Upper lobe of right lung (tissue), 1 donor: ENCODE results near the gene CDS1. TPM values are rescaled to one million over a fixed set of nuclear protein-coding genes. Genes with fewer than 3 reads are reported as not detected.

ENCODE experiments used
- ATAC-seq: fragments of 200-7000 bp; cut with Tn5 transposase; one replicate; pipeline ENCODE4 v1.9.1; 2020; ENCODE audit warnings: mild to moderate bottlenecking, moderate library complexity
- DNase-seq: peaks from one replicate; pipeline ENCODE4 v3.0.0-alpha.2; 2020
- H3K27ac ChIP-seq: fragments of 200-600 bp; one replicate; pipeline ENCODE4 v1.8.0; 2022
- H3K27me3 ChIP-seq: fragments of 200-600 bp; one replicate; pipeline ENCODE4 v1.8.0; 2022; ENCODE audit warnings: mild to moderate bottlenecking
- H3K36me3 ChIP-seq: fragments of 200-600 bp; one replicate; pipeline ENCODE4 v1.8.0; 2022
- H3K4me1 ChIP-seq: fragments of 200-600 bp; one replicate; pipeline ENCODE4 v1.8.0; 2022
- H3K4me3 ChIP-seq: fragments of 200-600 bp; one replicate; pipeline ENCODE4 v1.8.0; 2022; ENCODE audit warnings: mild to moderate bottlenecking
- H3K9me3 ChIP-seq: fragments of 200-600 bp; one replicate; pipeline ENCODE4 v1.8.0; 2022
- intact Hi-C: fragments of 100-400 bp; cut with DNase I; formaldehyde crosslinking; loops from one replicate; pipeline ENCODE4 v1.11.0; 2022
- total RNA-seq: library from RNA; stranded (reverse); fragmentation: NEBNext Ultra II Directional; extraction: Animal tissue kit (Norgen Biotek cat#: 25700); gene quantifications from one replicate; pipeline ENCODE4 v1.2.1, GENCODE V29; 2021
- TF ChIP-seq, protein P1 (sequence below): fragments of 200-600 bp; IDR thresholded peaks from one replicate; pipeline ENCODE4 v1.8.0; 2022; ENCODE audit warnings: antibody characterized with exemption
- donor health status: DM: no; HTN: yes; CAD: no; lungs with severe emphysema.

CDS1 gene
- total RNA-seq, 1 donor from 2014 or later: 25.1 TPM

DNA sequence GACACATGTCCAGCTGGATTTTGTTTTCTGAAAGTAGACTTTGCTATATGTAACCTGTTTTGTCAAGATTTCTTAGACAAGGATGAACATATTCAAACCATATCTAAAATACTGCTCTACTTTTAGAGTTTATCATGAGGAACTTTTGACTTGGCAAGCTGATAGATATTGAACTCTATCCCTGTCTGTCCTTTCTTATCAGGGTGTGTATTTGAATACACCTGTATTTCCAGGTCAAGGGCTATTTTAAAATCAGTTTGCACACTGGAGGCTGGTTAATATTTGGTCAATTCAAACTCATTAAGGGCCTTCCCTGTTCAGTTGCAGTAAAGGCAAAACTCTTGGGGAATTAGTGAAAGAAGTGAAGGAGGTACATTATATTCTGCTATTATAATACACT lies 2.3 kb downstream of the CDS1 start:
- peaks cover 4% of the 10 kb centered on the region for H3K4me1 ChIP-seq
- no peak for DNase-seq
- no peak overlapping the region for H3K27ac ChIP-seq
- TF ChIP-seq, protein P1, sequence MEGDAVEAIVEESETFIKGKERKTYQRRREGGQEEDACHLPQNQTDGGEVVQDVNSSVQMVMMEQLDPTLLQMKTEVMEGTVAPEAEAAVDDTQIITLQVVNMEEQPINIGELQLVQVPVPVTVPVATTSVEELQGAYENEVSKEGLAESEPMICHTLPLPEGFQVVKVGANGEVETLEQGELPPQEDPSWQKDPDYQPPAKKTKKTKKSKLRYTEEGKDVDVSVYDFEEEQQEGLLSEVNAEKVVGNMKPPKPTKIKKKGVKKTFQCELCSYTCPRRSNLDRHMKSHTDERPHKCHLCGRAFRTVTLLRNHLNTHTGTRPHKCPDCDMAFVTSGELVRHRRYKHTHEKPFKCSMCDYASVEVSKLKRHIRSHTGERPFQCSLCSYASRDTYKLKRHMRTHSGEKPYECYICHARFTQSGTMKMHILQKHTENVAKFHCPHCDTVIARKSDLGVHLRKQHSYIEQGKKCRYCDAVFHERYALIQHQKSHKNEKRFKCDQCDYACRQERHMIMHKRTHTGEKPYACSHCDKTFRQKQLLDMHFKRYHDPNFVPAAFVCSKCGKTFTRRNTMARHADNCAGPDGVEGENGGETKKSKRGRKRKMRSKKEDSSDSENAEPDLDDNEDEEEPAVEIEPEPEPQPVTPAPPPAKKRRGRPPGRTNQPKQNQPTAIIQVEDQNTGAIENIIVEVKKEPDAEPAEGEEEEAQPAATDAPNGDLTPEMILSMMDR: no peak
- peak overlapping the region; percentile 61 for H3K4me3 ChIP-seq
- no peak for ATAC-seq
- no peaks in the 10 kb centered on the region for H3K9me3 ChIP-seq
- no peaks in the 10 kb centered on the region for H3K36me3 ChIP-seq
- intact Hi-C loops: no loop called here
- H3K27me3 ChIP-seq: no peaks in the 10 kb centered on the region

DNA sequence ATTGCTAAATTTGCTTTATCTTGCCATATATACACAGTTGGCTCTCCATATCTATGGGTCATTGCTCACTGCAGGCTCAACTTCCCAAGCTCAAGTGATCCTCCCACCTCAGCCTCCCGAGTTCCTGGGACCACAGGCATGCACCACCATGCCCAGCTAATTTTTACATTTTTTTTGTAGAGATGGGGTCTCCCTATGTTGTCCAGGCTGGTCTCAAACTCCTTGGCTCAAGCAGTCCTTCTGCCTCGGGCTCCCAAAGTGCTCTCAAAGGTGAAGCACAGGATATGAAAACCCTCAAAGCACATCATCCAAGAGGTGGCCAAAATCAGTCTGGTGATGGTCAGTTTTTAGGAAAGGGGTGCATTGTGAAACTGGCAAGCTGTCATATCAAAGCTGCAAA lies 11.8 kb downstream of the CDS1 start:
- Histone ChIP-seq H3K9me3 (no peaks in the 10 kb centered on the region), H3K36me3 (no peaks in the 10 kb centered on the region), H3K4me1 (no peaks in the 10 kb centered on the region), H3K27me3 (no peaks in the 10 kb centered on the region), H3K27ac (no peak overlapping the region), H3K4me3 (no peak overlapping the region)
- TF ChIP-seq, protein P1: no peak
- ATAC-seq (no peak), DNase-seq (no peak)
- intact Hi-C loops: no loop called here

DNA sequence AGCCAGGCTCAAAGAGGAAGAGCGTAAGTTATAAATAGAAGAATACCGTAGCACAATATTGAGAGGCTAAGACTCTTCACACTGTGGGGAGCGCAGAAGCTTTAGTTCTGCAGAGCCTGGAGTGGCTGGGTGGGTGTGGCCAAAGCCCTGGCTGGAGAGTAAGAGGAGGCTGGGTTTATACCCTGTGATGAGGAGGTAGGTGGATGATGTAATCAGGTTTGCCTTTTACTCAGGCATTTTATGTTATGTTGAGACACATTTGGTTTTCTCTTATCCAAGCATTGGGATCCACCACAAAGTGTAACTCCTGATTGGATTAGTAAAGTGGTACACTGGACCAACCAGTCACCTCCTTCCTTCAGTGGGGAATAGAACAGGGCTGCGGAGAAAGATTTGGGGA lies 13.9 kb downstream of the CDS1 start:
- TF ChIP-seq, protein P1: no peak
- ATAC-seq: peak; percentile 93

DNA sequence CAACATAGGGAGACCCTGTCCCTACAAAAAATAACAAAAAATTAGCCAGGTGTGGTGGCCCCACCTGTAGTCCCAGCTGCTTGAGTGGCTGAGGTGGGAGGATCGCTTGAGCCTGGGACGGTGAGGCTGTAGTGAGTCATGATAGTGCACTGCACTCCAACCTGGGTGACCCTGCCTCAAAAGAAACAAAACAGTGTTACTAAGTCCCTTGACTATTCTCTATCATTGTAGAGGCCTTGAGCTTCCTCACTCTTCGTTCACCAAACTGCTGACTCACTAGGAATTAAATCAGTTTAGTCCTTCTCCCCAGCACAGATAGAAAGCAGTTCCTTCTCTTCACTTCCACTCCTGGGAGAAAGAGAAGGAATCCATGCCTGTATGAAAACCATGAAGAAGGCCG lies 14.5 kb downstream of the CDS1 start:
- DNase-seq: no peak
- intact Hi-C loops: no loop called here
- Histone ChIP-seq H3K36me3 (no peaks in the 10 kb centered on the region), H3K4me3 (no peak overlapping the region), H3K4me1 (no peaks in the 10 kb centered on the region), H3K27me3 (no peaks in the 10 kb centered on the region), H3K27ac (no peak overlapping the region), H3K9me3 (no peaks in the 10 kb centered on the region)
- TF ChIP-seq, protein P1: no peak
- no peak for ATAC-seq

More for the DNA sequence above, 13.9 kb downstream of the CDS1 start:
- Histone ChIP-seq H3K9me3 (no peaks in the 10 kb centered on the region), H3K4me3 (no peak overlapping the region), H3K4me1 (no peaks in the 10 kb centered on the region), H3K36me3 (no peaks in the 10 kb centered on the region), H3K27ac (no peak overlapping the region), H3K27me3 (no peaks in the 10 kb centered on the region)
- peak; percentile 81 for DNase-seq
- intact Hi-C loops: no loop called here

DNA sequence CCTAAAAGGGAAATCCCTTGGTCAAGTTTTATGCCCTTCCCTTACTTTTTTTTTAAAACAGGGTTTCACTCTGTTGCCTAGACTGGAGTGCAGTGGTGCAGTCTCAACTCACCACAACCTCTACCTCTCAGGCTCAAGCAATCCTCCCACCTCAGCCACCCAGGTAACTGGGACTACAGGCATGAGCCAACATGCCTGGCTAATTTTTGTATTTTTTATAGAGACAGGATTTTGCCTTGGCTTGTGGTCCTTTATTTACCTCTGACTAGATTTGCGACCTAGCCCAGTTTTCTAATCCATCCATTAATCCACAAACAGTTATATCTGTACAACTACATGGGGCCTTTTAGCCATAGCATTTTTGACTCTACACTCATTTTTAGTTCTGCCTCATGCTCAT lies 23.7 kb downstream of the CDS1 start:
- Histone ChIP-seq H3K4me3 (no peak overlapping the region), H3K27me3 (no peaks in the 10 kb centered on the region), H3K4me1 (no peaks in the 10 kb centered on the region), H3K9me3 (no peaks in the 10 kb centered on the region), H3K27ac (no peak overlapping the region), H3K36me3 (no peaks in the 10 kb centered on the region)
- intact Hi-C loops: no loop called here
- TF ChIP-seq, protein P1: no peak
- DNase-seq (no peak), ATAC-seq (no peak)

DNA sequence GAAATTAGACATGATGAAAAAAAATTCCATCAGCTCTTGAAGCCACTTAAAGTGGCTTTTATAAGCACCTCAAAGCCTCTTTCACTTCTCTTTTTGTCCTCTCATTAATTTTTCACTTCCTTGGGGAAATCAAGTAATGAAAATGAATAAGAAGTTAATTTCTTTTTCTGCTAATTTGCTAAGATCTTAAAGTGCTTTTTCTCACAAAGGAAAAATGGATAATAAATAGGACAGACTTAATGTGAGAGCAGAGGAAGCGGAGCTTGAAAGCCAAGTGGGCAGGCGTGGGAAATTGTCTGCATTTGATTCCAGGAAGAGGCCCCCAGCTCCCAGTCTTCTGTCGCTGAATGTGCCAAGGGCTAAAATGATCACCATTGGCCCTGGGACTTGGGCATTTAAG lies 28.6 kb downstream of the CDS1 start:
- H3K27me3 ChIP-seq: no peaks in the 10 kb centered on the region
- H3K4me1 ChIP-seq: no peaks in the 10 kb centered on the region
- no peak overlapping the region for H3K27ac ChIP-seq
- intact Hi-C loops: no loop called here
- H3K36me3 ChIP-seq: no peaks in the 10 kb centered on the region
- ATAC-seq: no peak
- no peak for DNase-seq
- H3K9me3 ChIP-seq: no peaks in the 10 kb centered on the region
- TF ChIP-seq, protein P1: no peak
- H3K4me3 ChIP-seq: no peak overlapping the region
